GM21529 (cell line): ENCODE results near the gene TMEM185A.
"Not testable (repeated sequence)": the region's sequence is repeated elsewhere in the genome, so short reads cannot be mapped to it uniquely, and the experiment has no call there.

Source experiments
- ATAC-seq: cut with Tn5 transposase; IDR thresholded peaks from one replicate; pipeline ENCODE4 v1.9.1; 2021; ENCODE audit not compliant: unreplicated experiment

TMEM185A gene

GRCh38 chrX:149628280-149628679, 3.3 kb downstream of the TMEM185A start:
- no peak for ATAC-seq

- ATAC-seq, result not testable (repeated sequence)
These were observed 4.8 kb downstream of the TMEM185A start for GRCh38 chrX:149626829-149627228.

GRCh38 chrX:149619662-149620061, 11.9 kb downstream of the TMEM185A start:
- not testable (repeated sequence) for ATAC-seq

- ATAC-seq, result no peak
These were observed 12.7 kb downstream of the TMEM185A start for GRCh38 chrX:149618871-149619270.

GRCh38 chrX:149611623-149612175, 19.9 kb downstream of the TMEM185A start:
- ATAC-seq, result no peak

- no peak for ATAC-seq
These were observed 21.1 kb downstream of the TMEM185A start for GRCh38 chrX:149610511-149610910.

GRCh38 chrX:149607699-149608098, 23.9 kb downstream of the TMEM185A start:
- ATAC-seq, result no peak

GRCh38 chrX:149605248-149605885, 26.2 kb downstream of the TMEM185A start:
- not testable (repeated sequence) for ATAC-seq

- not testable (repeated sequence) for ATAC-seq
These were observed 33.0 kb downstream of the TMEM185A start for GRCh38 chrX:149598603-149599002.

- not testable (repeated sequence) for ATAC-seq
These were observed 35.6 kb downstream of the TMEM185A start for GRCh38 chrX:149595943-149596342.

- not testable (repeated sequence) for ATAC-seq
These were observed 36.4 kb downstream of the TMEM185A start, which contains the start of gene HSFX2 for GRCh38 chrX:149595214-149595613. Gene HSFX2 (minus strand): TSS chrX:149595314. CDS start chrX:149594700, 614 bp downstream.

- ATAC-seq, result not testable (repeated sequence)
These were observed 40.6 kb downstream of the TMEM185A start for GRCh38 chrX:149590993-149591392.

GRCh38 chrX:149587359-149587758, 44.2 kb downstream of the TMEM185A start, which contains the start of gene MAGEA9B:
Gene MAGEA9B (minus strand): TSS chrX:149587459. CDS start chrX:149583179, 4,280 bp downstream.
- ATAC-seq, result not testable (repeated sequence)

- not testable (repeated sequence) for ATAC-seq
These were observed 46.0 kb downstream of the TMEM185A start for GRCh38 chrX:149585631-149586030.

- peak; percentile 99 for ATAC-seq
These were observed 58.1 kb downstream of the TMEM185A start for GRCh38 chrX:149573456-149573855.

GRCh38 chrX:149572743-149573142, 58.8 kb downstream of the TMEM185A start:
- ATAC-seq, result no peak

GRCh38 chrX:149571770-149572169, 59.8 kb downstream of the TMEM185A start:
- no peak for ATAC-seq

GRCh38 chrX:149570668-149571067, 60.9 kb downstream of the TMEM185A start:
- ATAC-seq, result no peak

- no peak for ATAC-seq
These were observed 61.8 kb downstream of the TMEM185A start for GRCh38 chrX:149569770-149570169.

GRCh38 chrX:149568701-149569296, 62.8 kb downstream of the TMEM185A start:
- no peak for ATAC-seq

GRCh38 chrX:149567621-149568417, 63.8 kb downstream of the TMEM185A start:
- no peak for ATAC-seq
